ENCODE data around the gene OGFOD1. TPM values are rescaled to one million over a fixed set of nuclear protein-coding genes. Genes with fewer than 3 reads are reported as not detected.

Gene OGFOD1
- total RNA-seq, 2 donors from 2014 or later = 45.0 to 50.9 TPM

DNA sequence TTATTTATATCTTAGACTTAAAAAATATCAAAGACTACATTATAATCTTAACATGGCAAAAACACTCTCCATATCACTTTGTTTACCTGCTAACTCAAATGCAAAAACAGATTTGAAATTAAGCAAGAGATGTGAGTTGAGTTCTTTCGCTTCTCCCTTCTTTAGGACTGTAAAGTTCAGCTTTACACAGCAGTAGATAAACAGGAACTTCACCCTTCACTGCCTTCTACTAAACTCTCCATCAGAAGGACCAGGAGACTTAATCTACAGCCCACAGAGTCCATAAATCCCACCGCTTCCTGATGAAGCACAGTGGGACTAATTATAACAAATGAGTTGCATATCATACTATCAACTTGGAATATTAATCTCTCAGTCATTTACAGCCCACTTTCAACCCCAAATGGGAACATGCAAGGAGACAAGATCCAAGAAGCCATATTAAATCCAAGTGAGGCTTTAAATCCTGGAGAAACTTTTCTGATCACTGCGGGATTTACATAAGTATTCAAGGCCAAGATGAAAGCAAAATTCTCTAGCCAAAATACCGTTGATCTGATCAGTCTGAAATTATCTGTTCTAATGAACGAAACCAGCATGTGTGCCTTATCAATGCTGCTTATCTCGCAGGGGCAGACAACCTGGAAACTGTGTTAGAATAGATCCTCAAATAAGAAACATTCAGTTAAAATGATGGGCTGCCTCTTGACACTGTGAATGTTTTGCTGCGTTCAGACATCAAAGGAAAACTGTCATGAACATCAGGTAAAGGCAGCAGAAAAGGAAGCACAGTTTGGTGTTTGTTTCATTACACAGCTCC lies 27.6 kb upstream of the OGFOD1 start:
- no peak for DNase-seq (ENCODE audit: low spot score in 2 of 2)
- no peaks in the 10 kb centered on the region for H3K9me3 Mint-ChIP-seq
- no peak for ATAC-seq
- H3K36me3 Mint-ChIP-seq = peaks cover 0 to 5% of the 10 kb centered on the region in 2 donors
- H3K27ac Mint-ChIP-seq = peak overlapping the region; percentile 89 to 96

DNA sequence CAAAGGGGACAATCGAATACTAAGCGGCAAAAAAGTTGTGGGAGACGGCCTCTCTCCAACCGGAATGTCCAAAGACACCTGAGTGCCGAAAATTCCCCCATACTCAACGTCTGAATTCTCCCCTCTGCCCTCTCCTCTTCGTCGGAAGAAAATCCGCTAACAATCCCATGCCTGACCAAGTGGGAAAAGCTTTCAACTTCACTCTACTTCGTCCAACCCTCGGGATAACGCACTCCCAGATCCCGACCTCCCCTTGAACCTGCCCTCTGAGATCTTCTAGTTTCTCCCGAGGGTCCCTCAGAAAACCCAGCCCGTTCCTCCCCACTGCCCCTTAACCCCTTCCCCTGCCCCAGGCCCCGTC lies 27.0 kb upstream of the OGFOD1 start:
- Mint-ChIP-seq H3K9me3 (no peaks in the 10 kb centered on the region), H3K27ac (peak overlapping the region; percentile 89 to 96), H3K36me3 (peaks cover 0 to 5% of the 10 kb centered on the region in 2 donors)
- no peak for ATAC-seq
- DNase-seq (ENCODE audit: low spot score in 2 of 2) = no peak

DNA sequence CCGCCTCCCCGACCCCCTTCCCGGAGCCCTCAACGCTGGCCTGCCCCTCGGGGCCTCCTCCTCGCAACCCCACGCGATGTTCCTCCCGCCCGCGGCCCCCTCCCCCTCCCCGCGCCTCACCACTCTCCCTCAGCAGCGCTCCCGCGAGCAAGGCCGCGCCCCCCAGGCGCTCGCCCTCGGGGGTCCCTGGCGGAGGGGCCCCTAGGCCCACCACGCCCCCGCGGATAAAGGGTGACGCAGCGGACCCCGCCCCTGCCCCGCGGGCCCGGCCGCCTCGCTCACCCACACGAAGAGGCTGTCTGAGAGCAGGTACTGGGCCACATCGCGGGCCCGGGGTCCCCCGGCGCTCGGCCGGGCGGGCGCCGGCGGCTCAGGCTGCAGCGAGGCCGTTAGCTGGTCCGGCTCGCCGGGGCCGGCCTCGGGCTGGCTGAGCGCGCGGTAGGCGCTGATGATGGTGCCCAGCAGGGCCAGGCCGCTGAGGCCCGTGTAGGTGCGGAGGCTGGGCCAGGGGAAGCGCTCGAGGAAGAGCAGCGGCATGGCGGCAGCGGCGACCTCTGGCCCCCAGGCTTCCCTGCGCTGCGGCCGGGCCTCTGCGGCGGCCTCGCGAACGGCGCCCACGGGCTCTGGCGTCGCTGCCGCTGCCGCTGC lies 26.4 kb upstream of the OGFOD1 start:
- no peaks in the 10 kb centered on the region for H3K9me3 Mint-ChIP-seq
- ATAC-seq (peak; percentile 56 to 60), DNase-seq (ENCODE audit: low spot score in 2 of 2) (peak; percentile 45 to 60)
- peak overlapping the region; percentile 89 to 96 for H3K27ac Mint-ChIP-seq
- peaks cover 0 to 5% of the 10 kb centered on the region in 2 donors for H3K36me3 Mint-ChIP-seq

DNA sequence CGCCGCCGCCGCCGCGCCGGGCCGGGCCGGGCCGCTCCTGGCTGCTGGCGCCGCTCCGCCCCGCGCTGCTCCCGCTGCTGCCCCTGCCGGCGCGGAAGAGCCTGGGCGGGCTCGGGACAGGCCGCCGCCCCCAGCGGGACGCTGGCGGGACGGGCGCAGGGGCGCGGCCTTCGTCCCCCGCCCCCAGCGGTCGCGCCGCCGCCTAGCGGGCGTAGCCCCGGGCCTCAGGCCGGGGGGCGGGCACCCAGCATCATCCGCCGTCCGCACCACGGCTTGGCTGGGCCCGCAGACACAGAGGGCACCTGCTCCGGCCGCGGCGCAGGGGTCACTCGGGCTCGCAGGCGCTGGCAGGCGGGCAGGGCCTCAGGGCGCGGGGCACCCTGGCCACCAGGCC lies 25.9 kb upstream of the OGFOD1 start, which contains the start of gene AMFR:
Gene AMFR (minus strand): TSS at position 107 of the 394 bp plus-strand sequence. CDS start 218 bp downstream, outside the sequence.
- DNase-seq (ENCODE audit: low spot score in 2 of 2) (peak; percentile 70 to 74), ATAC-seq (peak; percentile 94)
- peak within 1 kb of the TSS; percentile 89 to 96 for H3K27ac Mint-ChIP-seq
- H3K36me3 Mint-ChIP-seq = peaks cover 4 to 5% of the 10 kb centered on the region in 2 donors
- H3K9me3 Mint-ChIP-seq = no peaks in the 10 kb centered on the region

DNA sequence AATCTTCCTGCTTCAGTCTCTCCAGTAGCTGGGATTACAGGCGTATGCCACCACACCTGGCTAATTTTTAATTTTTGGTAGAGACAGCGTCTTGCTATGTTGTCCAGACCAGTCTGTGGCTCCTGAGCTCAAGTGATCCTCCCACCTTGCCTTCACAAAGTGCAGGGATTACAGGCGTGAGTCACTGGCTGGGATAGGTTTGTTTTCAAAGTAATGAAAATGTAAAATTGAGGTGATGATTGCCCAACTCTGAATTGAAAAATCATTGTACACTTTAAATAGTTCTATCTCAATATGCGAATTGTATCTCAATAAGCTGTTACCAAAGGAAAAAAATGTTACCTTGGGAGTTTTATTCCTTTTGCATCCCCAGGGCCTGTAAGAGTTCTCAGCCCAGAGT lies 24.8 kb upstream of the OGFOD1 start:
- DNase-seq (ENCODE audit: low spot score in 2 of 2) (no peak), ATAC-seq (no peak)
- H3K36me3 Mint-ChIP-seq = peaks cover 5 to 8% of the 10 kb centered on the region in 2 donors
- no peak overlapping the region for H3K27ac Mint-ChIP-seq
- no peaks in the 10 kb centered on the region for H3K9me3 Mint-ChIP-seq

DNA sequence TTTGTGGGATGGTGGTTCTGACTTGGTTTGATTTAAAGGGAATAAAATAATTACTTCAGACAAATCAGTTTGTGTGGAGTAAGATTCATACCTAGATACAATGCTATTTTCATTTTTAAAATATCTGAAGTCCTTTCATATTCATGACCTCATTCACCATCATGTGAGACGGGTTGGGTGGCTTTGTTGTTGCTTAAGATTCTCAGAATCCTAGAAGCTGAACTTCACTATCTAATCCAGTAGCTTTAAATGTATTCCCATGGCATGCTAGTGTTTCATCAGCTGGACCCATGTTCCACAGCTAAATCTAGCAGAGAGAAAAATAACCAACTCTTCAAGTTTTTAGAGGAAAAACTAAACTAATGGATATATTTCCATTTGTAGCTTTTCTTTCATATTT lies 23.3 kb upstream of the OGFOD1 start:
- no peak for DNase-seq (ENCODE audit: low spot score in 2 of 2)
- Mint-ChIP-seq H3K36me3 (peaks cover 5 to 11% of the 10 kb centered on the region in 2 donors), H3K27ac (no peak overlapping the region), H3K9me3 (no peaks in the 10 kb centered on the region)
- ATAC-seq = peak in 1 of 2 donors; percentile 8

DNA sequence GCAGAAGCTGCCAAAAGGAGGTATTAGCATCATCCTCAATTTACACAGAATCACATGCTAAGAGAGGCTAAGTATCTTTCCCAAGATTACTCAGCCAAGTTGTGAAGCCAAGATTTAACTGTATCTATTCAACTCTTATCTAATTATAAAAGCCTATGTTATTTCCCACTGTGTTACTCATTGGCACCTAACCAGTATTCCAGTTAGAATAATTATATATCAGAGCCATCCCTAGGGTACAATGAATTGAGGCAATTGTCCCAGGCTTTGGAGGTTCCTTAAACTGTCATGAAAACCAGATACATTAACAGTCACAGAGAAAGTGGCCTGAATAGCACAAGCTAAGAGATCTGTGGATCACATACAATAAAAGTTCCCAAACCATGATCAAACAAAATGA lies 15.1 kb upstream of the OGFOD1 start:
- ATAC-seq = no peak
- Mint-ChIP-seq H3K27ac (no peak overlapping the region), H3K36me3 (peaks cover 15 to 16% of the 10 kb centered on the region in 2 donors), H3K9me3 (no peaks in the 10 kb centered on the region)
- DNase-seq (ENCODE audit: low spot score in 2 of 2) = no peak

DNA sequence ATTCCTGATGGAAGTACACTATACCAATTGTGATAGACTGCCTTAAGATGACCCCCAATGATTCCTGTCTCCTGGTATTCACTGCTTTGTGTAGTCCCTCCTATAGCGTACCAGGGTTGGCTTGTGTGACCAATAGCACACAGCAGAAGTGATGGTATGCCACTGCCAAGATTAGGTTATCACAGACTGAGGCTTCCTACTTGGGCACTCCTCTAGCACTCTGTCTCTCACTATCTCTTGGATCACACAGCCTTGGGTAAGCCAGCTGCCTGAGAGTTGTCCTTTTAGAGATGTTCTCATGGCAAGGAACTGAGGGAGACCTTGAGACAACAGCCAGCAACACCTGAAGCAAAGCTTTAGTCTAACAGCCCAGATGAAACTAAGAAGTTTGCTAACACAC lies 13.3 kb upstream of the OGFOD1 start:
- Mint-ChIP-seq H3K36me3 (peaks cover 15 to 22% of the 10 kb centered on the region in 2 donors), H3K27ac (no peak overlapping the region), H3K9me3 (no peaks in the 10 kb centered on the region)
- ATAC-seq (no peak), DNase-seq (ENCODE audit: low spot score in 2 of 2) (no peak)

DNA sequence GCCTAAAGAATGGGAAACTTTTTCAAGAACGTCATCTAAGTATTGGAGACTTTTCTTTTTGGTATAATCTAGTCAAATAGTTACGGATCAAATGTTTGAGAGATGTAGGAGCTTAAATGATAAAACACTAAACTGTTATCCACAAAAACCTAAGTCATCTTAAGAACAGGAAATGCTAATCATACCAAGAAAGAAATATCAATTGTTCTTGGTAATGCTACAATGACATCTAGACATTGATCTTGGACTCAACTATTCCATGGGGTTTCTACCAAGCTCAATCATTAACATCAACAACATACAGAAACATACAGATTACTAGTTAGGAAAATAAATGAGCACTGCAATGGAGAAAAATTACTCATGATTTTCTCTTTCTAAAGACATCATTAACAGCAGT lies 4.1 kb upstream of the OGFOD1 start:
- DNase-seq (ENCODE audit: low spot score in 2 of 2) (no peak), ATAC-seq (peak in 1 of 2 donors; percentile 46)
- peaks cover 26 to 44% of the 10 kb centered on the region in 2 donors for H3K36me3 Mint-ChIP-seq
- H3K9me3 Mint-ChIP-seq = no peaks in the 10 kb centered on the region
- peak overlapping the region in 1 of 2 donors; percentile 97 for H3K27ac Mint-ChIP-seq

DNA sequence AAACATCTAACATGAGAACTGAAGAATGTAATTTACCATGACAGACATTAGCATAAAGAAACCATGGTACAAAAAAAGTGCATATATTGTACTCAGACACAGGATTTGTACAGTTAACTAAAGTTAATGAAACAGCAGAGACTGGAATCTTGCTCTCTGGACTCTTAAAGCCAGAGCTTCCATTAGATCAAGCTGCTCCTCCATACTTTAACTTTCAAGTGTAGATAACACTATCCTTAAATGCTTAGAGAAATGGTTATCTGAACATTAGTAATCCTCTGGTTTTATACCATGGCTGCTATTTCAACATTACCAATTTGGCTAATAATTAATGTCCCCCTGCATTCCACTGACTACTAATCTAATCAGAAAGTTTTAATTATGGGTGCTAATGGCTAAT lies 3.3 kb upstream of the OGFOD1 start:
- peak overlapping the region in 1 of 2 donors; percentile 97 for H3K27ac Mint-ChIP-seq

DNA sequence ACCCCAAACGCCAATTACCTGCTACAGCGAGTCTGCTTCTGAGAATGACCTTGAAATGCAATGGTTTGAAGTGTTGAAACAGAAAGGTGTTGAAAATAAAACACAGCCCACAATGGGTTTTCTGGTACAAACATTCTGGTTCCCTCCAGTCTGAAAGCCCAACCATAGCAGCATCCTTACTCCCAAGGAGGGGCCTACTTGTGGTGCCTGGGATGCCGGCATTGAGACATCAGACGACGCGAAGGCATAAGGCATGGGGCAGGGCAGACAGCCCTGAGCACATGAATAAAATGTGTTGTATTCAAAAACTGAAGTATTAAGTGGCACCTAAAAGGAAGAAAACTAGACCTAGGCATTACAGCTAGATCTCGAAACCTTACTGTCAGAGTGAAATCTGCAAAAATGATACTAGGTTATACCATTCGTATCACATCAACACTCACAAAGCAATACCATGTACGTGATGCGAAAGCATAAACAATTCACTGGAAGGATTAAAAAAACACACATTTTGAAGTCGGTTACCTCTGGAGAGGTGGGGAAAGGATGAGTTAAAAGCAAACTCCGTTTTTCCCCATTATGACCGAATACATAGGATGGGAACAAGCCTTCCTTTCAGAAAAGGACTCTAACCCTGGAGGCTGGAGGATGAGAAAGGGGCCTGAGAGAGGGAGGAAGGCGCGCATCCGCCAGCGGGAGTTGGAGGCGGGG lies 924 bp upstream of the OGFOD1 start:
- no peak for DNase-seq (ENCODE audit: low spot score in 2 of 2)
- peak; percentile 9 to 35 for ATAC-seq
- H3K9me3 Mint-ChIP-seq = no peaks in the 10 kb centered on the region
- peaks cover 34 to 59% of the 10 kb centered on the region in 2 donors for H3K36me3 Mint-ChIP-seq
- peak overlapping the region; percentile 92 to 99 for H3K27ac Mint-ChIP-seq

More for the DNA sequence above, 3.3 kb upstream of the OGFOD1 start:
- peaks cover 29 to 42% of the 10 kb centered on the region in 2 donors for H3K36me3 Mint-ChIP-seq
- DNase-seq (ENCODE audit: low spot score in 2 of 2) (no peak), ATAC-seq (no peak)
- H3K9me3 Mint-ChIP-seq = no peaks in the 10 kb centered on the region

DNA sequence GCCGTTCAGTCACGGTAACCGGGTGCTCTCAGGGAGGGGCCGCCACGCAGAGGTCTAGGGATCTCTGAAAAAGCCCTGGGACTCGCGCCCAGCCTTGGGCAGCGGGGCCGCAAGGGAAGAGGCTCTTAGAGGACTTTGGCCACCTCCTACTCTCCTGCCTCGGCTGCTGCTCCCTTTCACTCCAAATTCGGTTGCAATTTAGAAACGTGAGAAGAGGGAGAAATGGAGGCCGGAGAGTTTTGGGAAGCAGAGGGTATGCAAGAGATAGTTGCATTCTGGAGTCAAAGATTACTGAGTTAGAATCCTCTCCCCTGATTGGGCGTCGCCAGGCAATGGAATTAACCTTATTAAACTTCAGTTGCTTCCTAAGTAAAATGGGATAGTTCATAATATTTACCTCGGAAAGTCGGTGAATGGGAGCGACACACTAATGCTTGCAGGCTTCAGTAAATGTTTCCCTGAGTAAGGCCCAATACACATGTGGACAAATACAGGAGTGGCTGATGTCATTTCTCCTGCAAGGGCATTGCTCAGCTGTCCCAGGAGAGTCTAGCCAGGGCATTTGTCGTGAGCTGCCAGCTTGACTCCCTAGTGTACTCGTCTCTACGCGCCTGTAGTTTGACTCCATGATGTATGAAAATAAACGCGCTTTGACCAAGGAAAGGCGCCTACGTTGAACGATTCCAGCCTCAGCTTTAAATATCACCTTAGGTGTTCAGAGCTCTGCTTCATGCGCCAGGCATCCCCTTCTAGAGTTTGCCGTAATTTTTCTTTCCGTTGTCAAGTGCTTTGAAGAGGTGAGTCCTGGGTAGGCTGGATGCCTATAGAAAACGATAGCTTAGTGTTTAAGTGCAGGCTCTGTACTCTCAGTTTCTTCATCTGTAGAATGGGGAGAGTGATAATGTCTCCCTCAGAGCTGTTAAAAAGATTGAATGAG lies 667 bp downstream of the OGFOD1 start:
- Mint-ChIP-seq H3K27ac (peak overlapping the region; percentile 92 to 99), H3K36me3 (peaks cover 44 to 60% of the 10 kb centered on the region in 2 donors), H3K9me3 (no peaks in the 10 kb centered on the region)
- ATAC-seq (peak; percentile 25 to 46), DNase-seq (ENCODE audit: low spot score in 2 of 2) (no peak)

DNA sequence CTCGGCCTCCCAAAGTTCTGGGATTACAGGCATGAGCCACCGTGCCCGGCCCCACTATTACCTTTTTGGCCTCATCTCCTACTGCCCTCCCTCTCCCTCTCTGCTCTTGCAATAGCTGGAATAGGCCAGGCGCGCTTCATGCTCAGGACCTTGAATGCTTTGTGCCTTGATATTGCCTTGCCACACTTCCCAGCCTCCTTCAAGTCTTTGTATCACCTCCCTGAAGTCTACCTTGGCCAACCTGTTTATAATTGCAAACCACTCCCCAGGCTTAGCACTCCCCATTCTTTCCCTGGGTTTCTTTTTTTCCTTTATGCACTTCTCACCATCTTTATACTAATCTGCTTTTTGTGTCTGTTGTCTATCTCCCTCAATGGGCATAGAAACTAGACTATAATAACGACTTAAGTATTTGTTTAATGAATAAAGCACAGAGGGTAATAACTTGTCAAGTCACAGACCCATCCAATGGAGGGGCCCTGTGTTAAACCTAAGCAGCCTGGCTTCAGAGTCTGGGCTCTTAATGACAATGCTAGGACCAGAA lies 6.6 kb downstream of the OGFOD1 start:
- no peak for DNase-seq (ENCODE audit: low spot score in 2 of 2)
- Mint-ChIP-seq H3K27ac (peak overlapping the region in 1 of 2 donors; percentile 56), H3K9me3 (no peaks in the 10 kb centered on the region), H3K36me3 (peaks cover 23 to 38% of the 10 kb centered on the region in 2 donors)
- ATAC-seq = no peak

DNA sequence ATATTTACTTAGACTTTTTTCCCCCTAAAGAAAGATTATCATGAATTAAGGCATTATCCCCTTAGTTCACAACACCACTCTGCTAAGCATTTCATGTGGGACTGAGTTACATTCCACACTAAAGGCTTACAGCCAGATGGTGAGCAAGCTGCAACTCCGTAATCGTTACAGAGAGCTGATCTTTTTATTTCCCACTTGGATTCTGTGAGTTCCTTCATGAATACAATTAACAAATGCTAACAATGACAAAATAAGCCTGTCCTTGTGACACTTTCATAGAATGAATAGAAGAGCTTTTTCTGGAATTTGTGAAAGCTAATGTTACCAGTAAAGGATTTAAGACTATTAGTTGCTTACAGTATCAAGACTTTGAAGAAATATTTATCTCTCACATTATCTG lies 8.7 kb downstream of the OGFOD1 start:
- peaks cover 18 to 29% of the 10 kb centered on the region in 2 donors for H3K36me3 Mint-ChIP-seq

DNA sequence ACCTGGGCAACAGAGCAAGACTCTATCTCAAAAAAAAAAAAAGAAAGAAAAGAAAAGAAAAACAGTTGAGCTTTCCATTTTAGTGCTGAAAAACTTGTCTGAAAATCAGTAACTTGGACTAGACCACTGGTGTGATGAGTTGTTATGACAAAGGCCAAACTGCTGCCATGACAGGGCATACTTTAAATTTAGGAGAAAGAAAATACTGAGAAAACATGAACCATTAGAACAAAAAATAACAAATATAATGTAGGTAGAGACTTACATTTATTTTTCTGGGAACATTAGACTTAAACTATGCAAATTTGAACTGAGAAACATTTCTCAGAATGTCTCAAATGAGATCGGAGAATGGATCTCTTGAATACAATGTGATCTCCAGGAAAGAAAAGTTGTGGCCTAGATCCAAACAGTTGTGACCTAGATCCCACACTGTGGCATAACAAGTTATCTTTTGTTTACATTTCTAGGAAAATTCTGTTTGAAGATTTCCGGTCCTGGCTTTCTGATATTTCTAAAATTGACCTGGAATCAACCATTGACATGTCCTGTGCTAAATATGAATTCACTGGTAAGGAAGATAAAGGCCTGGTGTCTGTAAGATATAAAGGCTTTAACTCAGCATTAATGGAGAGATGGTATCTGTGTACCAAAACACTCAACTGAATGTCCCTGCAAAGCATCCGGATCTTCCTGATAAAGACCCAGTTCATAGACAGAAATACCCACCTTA lies 10.9 kb downstream of the OGFOD1 start:
- no peak overlapping the region for H3K27ac Mint-ChIP-seq

More for the DNA sequence above, 8.7 kb downstream of the OGFOD1 start:
- no peak overlapping the region for H3K27ac Mint-ChIP-seq
- ATAC-seq (no peak), DNase-seq (ENCODE audit: low spot score in 2 of 2) (no peak)
- no peaks in the 10 kb centered on the region for H3K9me3 Mint-ChIP-seq

More for the DNA sequence above, 10.9 kb downstream of the OGFOD1 start:
- ATAC-seq = no peak
- H3K36me3 Mint-ChIP-seq = peaks cover 8 to 18% of the 10 kb centered on the region in 2 donors
- DNase-seq (ENCODE audit: low spot score in 2 of 2) = no peak
- no peaks in the 10 kb centered on the region for H3K9me3 Mint-ChIP-seq
